ENCODE data around the gene CNDP2.
"Not testable (repeated sequence)": the region's sequence is repeated elsewhere in the genome, so short reads cannot be mapped to it uniquely, and the experiment has no call there.

CNDP2 gene

GRCh38 chr18:74562131-74562730 lies 66.1 kb downstream of the CNDP2 start:
- H3K27me3 ChIP-seq (ENCODE audit: insufficient read depth, low read length) = no peaks in the 10 kb centered on the region; the same call in 1 of the 2 replicates
- TF ChIP-seq CTCF (IDR thresholded peaks at IDR 0.05; ENCODE audit: low read length) (no peak), EZH2 (IDR thresholded peaks at IDR 0.05; ENCODE audit: borderline replicate concordance, low read length) (no peak)

GRCh38 chr18:74562775-74563174 lies 66.6 kb downstream of the CNDP2 start:
- Histone ChIP-seq H3K4me1 (ENCODE audit: insufficient read depth, low read length, severe bottlenecking) (no peaks in the 10 kb centered on the region), H2AFZ (ENCODE audit: low read length) (no peak overlapping the region), H3K79me2 (ENCODE audit: insufficient read depth, low read length) (no peaks in the 10 kb centered on the region), H3K4me3 (ENCODE audit: low read depth, low read length, poor library complexity, severe bottlenecking) (no peak overlapping the region), H4K20me1 (ENCODE audit: insufficient read depth, low read length) (no peaks in the 10 kb centered on the region), H3K9me3 (ENCODE audit: low read length) (no peaks in the 10 kb centered on the region), H3K27ac (ENCODE audit: low read depth, low read length, poor library complexity, severe bottlenecking) (no peak overlapping the region), H3K36me3 (ENCODE audit: insufficient read depth, low read length) (no peaks in the 10 kb centered on the region), H3K4me2 (ENCODE audit: low read length) (no peak overlapping the region), H3K27me3 (ENCODE audit: insufficient read depth, low read length) (no peaks in the 10 kb centered on the region; the same call in 1 of the 2 replicates), H3K9me2 (ENCODE audit: low read depth, low read length) (no peaks in the 10 kb centered on the region), H3K9ac (ENCODE audit: low read length) (no peak overlapping the region), H3F3A (ENCODE audit: insufficient read depth, low read length) (no peaks in the 10 kb centered on the region)
- TF ChIP-seq CTCF (IDR thresholded peaks at IDR 0.05; ENCODE audit: low read length) (no peak), EZH2 (IDR thresholded peaks at IDR 0.05; ENCODE audit: borderline replicate concordance, low read length) (no peak)

More at GRCh38 chr18:74562131-74562730, 66.1 kb downstream of the CNDP2 start:
- H3K9me2 ChIP-seq (ENCODE audit: low read depth, low read length) = no peaks in the 10 kb centered on the region
- H3K9ac ChIP-seq (ENCODE audit: low read length) = no peak overlapping the region
- no peak overlapping the region for H3K4me2 ChIP-seq (ENCODE audit: low read length)
- H3F3A ChIP-seq (ENCODE audit: insufficient read depth, low read length) = no peaks in the 10 kb centered on the region
- H3K79me2 ChIP-seq (ENCODE audit: insufficient read depth, low read length) = no peaks in the 10 kb centered on the region
- no peaks in the 10 kb centered on the region for H3K4me1 ChIP-seq (ENCODE audit: insufficient read depth, low read length, severe bottlenecking)
- H2AFZ ChIP-seq (ENCODE audit: low read length) = no peak overlapping the region
- H3K36me3 ChIP-seq (ENCODE audit: insufficient read depth, low read length) = no peaks in the 10 kb centered on the region
- no peak overlapping the region for H3K27ac ChIP-seq (ENCODE audit: low read depth, low read length, poor library complexity, severe bottlenecking)
- no peak overlapping the region for H3K4me3 ChIP-seq (ENCODE audit: low read depth, low read length, poor library complexity, severe bottlenecking)
- H4K20me1 ChIP-seq (ENCODE audit: insufficient read depth, low read length) = no peaks in the 10 kb centered on the region
- H3K9me3 ChIP-seq (ENCODE audit: low read length) = no peaks in the 10 kb centered on the region

- no peak overlapping the region for H3K27ac ChIP-seq (ENCODE audit: low read depth, low read length, poor library complexity, severe bottlenecking)
- no peaks in the 10 kb centered on the region for H3K9me3 ChIP-seq (ENCODE audit: low read length)
- H3K9ac ChIP-seq (ENCODE audit: low read length) = no peak overlapping the region
- H3F3A ChIP-seq (ENCODE audit: insufficient read depth, low read length) = no peaks in the 10 kb centered on the region
- H3K9me2 ChIP-seq (ENCODE audit: low read depth, low read length) = no peaks in the 10 kb centered on the region
- H3K4me3 ChIP-seq (ENCODE audit: low read depth, low read length, poor library complexity, severe bottlenecking) = no peak overlapping the region
- no peak overlapping the region for H3K4me2 ChIP-seq (ENCODE audit: low read length)
- no peak overlapping the region for H2AFZ ChIP-seq (ENCODE audit: low read length)
- no peaks in the 10 kb centered on the region for H3K4me1 ChIP-seq (ENCODE audit: insufficient read depth, low read length, severe bottlenecking)
- no peaks in the 10 kb centered on the region; the same call in 1 of the 2 replicates for H3K27me3 ChIP-seq (ENCODE audit: insufficient read depth, low read length)
- H4K20me1 ChIP-seq (ENCODE audit: insufficient read depth, low read length) = no peaks in the 10 kb centered on the region
- no peaks in the 10 kb centered on the region for H3K79me2 ChIP-seq (ENCODE audit: insufficient read depth, low read length)
- TF ChIP-seq EZH2 (IDR thresholded peaks at IDR 0.05; ENCODE audit: borderline replicate concordance, low read length) = no peak
- no peak for TF ChIP-seq CTCF (IDR thresholded peaks at IDR 0.05; ENCODE audit: low read length)
- no peaks in the 10 kb centered on the region for H3K36me3 ChIP-seq (ENCODE audit: insufficient read depth, low read length)
These were observed 67.8 kb downstream of the CNDP2 start for GRCh38 chr18:74563999-74564398.

GRCh38 chr18:74565164-74565563 lies 69.0 kb downstream of the CNDP2 start:
- not testable (repeated sequence) for H3K9me2 ChIP-seq (ENCODE audit: low read depth, low read length)

GRCh38 chr18:74565993-74566392 lies 69.8 kb downstream of the CNDP2 start:
- H3K4me1 ChIP-seq (ENCODE audit: insufficient read depth, low read length, severe bottlenecking); H3K9ac ChIP-seq (ENCODE audit: low read length); H2AFZ ChIP-seq (ENCODE audit: low read length); H3K36me3 ChIP-seq (ENCODE audit: insufficient read depth, low read length); H3K27ac ChIP-seq (ENCODE audit: low read depth, low read length, poor library complexity, severe bottlenecking); H3K79me2 ChIP-seq (ENCODE audit: insufficient read depth, low read length); H3F3A ChIP-seq (ENCODE audit: insufficient read depth, low read length); H3K9me3 ChIP-seq (ENCODE audit: low read length); H3K4me3 ChIP-seq (ENCODE audit: low read depth, low read length, poor library complexity, severe bottlenecking); H3K9me2 ChIP-seq (ENCODE audit: low read depth, low read length); H4K20me1 ChIP-seq (ENCODE audit: insufficient read depth, low read length); H3K27me3 ChIP-seq (ENCODE audit: insufficient read depth, low read length); H3K4me2 ChIP-seq (ENCODE audit: low read length): not testable (repeated sequence)

More at GRCh38 chr18:74565164-74565563, 69.0 kb downstream of the CNDP2 start:
- H2AFZ ChIP-seq (ENCODE audit: low read length); H3K4me1 ChIP-seq (ENCODE audit: insufficient read depth, low read length, severe bottlenecking); H3K36me3 ChIP-seq (ENCODE audit: insufficient read depth, low read length); H4K20me1 ChIP-seq (ENCODE audit: insufficient read depth, low read length); H3K27me3 ChIP-seq (ENCODE audit: insufficient read depth, low read length); H3F3A ChIP-seq (ENCODE audit: insufficient read depth, low read length); H3K9ac ChIP-seq (ENCODE audit: low read length); H3K79me2 ChIP-seq (ENCODE audit: insufficient read depth, low read length); H3K4me2 ChIP-seq (ENCODE audit: low read length); H3K27ac ChIP-seq (ENCODE audit: low read depth, low read length, poor library complexity, severe bottlenecking); H3K9me3 ChIP-seq (ENCODE audit: low read length); H3K4me3 ChIP-seq (ENCODE audit: low read depth, low read length, poor library complexity, severe bottlenecking): not testable (repeated sequence)

Measured in OCI-LY1 (cell line).